Measurements from ENCODE around the gene SF3B5.
"Not testable (repeated sequence)": the region's sequence is repeated elsewhere in the genome, so short reads cannot be mapped to it uniquely, and the experiment has no call there.

The SF3B5 gene

DNA sequence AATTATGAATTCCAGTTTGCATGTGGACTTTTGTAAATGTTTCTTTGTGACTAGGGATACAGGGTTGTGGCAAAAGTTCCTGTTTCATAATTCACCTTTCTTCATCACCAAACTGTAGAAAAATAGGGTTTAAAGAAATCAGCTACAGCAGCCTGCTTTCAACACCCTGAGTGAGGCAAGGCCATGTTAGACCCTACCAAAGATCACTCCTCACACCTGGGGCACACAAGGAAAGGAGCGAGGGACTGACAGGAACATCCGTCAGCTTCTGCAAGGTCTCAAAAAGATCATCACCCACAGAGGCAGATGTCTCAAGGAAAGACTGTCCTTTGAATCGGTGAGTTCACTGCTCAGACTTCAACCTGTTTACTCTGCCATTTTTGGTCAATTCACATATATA lies 44.4 kb upstream of the SF3B5 start:
- Mint-ChIP-seq H3K4me3 (no peak overlapping the region), H3K9me3 (no peaks in the 10 kb centered on the region), H3K36me3 (ENCODE audit: low read depth) (no peaks in the 10 kb centered on the region), H3K27me3 (ENCODE audit: low read depth, poor library complexity) (peaks cover 12% of the 10 kb centered on the region), H3K27ac (no peak overlapping the region), H3K4me1 (no peaks in the 10 kb centered on the region)
- no peak for DNase-seq
- TF ChIP-seq, protein P1, sequence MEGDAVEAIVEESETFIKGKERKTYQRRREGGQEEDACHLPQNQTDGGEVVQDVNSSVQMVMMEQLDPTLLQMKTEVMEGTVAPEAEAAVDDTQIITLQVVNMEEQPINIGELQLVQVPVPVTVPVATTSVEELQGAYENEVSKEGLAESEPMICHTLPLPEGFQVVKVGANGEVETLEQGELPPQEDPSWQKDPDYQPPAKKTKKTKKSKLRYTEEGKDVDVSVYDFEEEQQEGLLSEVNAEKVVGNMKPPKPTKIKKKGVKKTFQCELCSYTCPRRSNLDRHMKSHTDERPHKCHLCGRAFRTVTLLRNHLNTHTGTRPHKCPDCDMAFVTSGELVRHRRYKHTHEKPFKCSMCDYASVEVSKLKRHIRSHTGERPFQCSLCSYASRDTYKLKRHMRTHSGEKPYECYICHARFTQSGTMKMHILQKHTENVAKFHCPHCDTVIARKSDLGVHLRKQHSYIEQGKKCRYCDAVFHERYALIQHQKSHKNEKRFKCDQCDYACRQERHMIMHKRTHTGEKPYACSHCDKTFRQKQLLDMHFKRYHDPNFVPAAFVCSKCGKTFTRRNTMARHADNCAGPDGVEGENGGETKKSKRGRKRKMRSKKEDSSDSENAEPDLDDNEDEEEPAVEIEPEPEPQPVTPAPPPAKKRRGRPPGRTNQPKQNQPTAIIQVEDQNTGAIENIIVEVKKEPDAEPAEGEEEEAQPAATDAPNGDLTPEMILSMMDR (IDR thresholded peaks at IDR 0.05) = no peak

DNA sequence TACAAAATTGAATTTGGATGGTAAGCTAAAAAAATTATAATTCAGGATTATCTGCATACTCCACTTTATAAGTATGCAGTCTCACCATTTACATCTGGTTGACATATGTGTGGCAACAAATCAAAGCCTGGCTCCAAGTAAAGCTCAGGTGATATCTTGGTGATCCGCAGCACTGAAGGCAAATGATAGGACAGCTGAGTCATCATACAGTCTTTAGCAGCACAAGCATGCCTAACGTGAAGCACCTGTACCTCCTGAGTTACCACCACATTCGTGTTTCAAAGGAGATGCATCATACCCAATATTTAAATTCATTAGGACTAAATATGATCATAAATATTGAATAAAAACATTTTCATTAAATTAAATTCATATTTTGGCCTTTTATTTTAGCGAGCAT lies 43.2 kb upstream of the SF3B5 start:
- Mint-ChIP-seq H3K4me1 (no peaks in the 10 kb centered on the region), H3K27me3 (ENCODE audit: low read depth, poor library complexity) (peaks cover 12% of the 10 kb centered on the region), H3K36me3 (ENCODE audit: low read depth) (no peaks in the 10 kb centered on the region), H3K9me3 (no peaks in the 10 kb centered on the region), H3K4me3 (no peak overlapping the region), H3K27ac (no peak overlapping the region)
- DNase-seq = no peak
- TF ChIP-seq, protein P1 (IDR thresholded peaks at IDR 0.05) = no peak

DNA sequence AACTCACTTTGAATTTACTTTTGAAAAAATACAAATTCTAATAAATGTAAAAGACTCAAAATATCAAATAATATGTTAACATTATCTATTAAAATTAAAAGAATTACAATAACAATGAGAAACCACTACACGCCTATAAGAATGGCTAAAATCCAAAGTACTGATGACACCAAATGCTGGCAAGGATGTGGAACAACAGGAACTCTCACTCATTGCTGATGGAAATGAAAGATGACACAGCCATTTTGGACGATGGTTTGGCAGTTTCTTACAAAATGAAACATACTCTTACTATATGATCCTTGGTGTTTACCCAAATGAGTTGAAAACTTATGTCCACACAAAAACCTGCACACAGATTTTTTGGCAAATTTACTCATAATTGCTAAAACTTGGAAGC lies 39.4 kb upstream of the SF3B5 start:
- H3K9me3 Mint-ChIP-seq = no peaks in the 10 kb centered on the region
- H3K36me3 Mint-ChIP-seq (ENCODE audit: low read depth) = no peaks in the 10 kb centered on the region
- no peak overlapping the region for H3K27ac Mint-ChIP-seq
- no peak overlapping the region for H3K4me3 Mint-ChIP-seq
- peaks cover 20% of the 10 kb centered on the region for H3K27me3 Mint-ChIP-seq (ENCODE audit: low read depth, poor library complexity)
- TF ChIP-seq, protein P1 (IDR thresholded peaks at IDR 0.05) = no peak
- no peak for DNase-seq
- no peaks in the 10 kb centered on the region for H3K4me1 Mint-ChIP-seq

DNA sequence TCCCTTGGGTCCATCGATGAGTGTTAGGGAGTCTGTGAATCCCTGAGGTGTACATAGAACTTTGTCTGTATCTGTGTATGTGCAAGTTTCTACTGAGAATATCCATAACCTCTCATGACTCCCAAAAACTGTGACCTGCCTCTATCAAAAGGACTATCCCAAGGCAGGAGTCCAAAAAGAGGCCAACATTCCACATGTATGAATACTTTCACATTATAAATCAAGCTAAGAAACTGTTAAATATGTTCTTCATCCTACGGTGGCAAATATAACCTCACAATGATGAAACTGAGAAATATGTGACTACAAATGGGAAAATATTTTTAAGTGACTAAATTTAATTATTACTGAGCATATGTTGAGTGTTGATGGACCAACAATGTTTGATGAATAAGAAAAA lies 38.8 kb upstream of the SF3B5 start:
- no peaks in the 10 kb centered on the region for H3K4me1 Mint-ChIP-seq
- no peak for DNase-seq
- H3K9me3 Mint-ChIP-seq = no peaks in the 10 kb centered on the region
- H3K36me3 Mint-ChIP-seq (ENCODE audit: low read depth) = no peaks in the 10 kb centered on the region
- TF ChIP-seq, protein P1 (IDR thresholded peaks at IDR 0.05) = no peak
- H3K27me3 Mint-ChIP-seq (ENCODE audit: low read depth, poor library complexity) = peaks cover 25% of the 10 kb centered on the region
- H3K27ac Mint-ChIP-seq = no peak overlapping the region
- H3K4me3 Mint-ChIP-seq = no peak overlapping the region

DNA sequence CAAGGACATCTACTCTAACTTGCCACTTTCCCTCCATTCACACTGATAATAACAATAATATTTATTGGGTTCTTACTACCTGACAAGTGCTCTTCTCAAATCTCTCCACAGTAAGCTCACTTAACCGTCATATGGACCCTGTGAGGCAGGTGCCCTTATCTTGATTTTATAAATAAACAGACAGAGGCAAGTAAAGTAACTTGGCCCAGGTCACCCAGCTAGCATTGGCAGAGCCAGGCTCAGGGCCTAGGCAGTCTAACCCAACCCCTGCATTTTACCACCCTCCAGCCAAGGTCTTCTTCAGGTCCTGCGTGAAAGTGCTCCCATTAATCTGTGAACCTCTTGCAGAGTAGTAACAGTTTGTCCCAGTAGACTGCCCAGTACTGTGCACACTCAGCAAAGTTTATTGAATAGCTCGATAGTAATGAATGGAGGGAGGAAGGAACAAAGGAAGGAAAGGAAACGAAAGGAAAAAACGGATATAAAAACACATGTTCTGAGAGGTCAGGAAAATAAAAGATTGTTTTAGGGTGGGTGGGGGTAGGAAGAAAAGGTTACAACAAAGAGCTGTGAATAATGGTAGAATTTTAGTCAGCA lies 38.0 kb upstream of the SF3B5 start:
- DNase-seq = no peak
- H3K4me3 Mint-ChIP-seq = no peak overlapping the region
- no peaks in the 10 kb centered on the region for H3K36me3 Mint-ChIP-seq (ENCODE audit: low read depth)
- no peaks in the 10 kb centered on the region for H3K4me1 Mint-ChIP-seq
- no peaks in the 10 kb centered on the region for H3K9me3 Mint-ChIP-seq
- H3K27ac Mint-ChIP-seq = no peak overlapping the region
- TF ChIP-seq, protein P1 (IDR thresholded peaks at IDR 0.05) = no peak
- H3K27me3 Mint-ChIP-seq (ENCODE audit: low read depth, poor library complexity) = peaks cover 25% of the 10 kb centered on the region

DNA sequence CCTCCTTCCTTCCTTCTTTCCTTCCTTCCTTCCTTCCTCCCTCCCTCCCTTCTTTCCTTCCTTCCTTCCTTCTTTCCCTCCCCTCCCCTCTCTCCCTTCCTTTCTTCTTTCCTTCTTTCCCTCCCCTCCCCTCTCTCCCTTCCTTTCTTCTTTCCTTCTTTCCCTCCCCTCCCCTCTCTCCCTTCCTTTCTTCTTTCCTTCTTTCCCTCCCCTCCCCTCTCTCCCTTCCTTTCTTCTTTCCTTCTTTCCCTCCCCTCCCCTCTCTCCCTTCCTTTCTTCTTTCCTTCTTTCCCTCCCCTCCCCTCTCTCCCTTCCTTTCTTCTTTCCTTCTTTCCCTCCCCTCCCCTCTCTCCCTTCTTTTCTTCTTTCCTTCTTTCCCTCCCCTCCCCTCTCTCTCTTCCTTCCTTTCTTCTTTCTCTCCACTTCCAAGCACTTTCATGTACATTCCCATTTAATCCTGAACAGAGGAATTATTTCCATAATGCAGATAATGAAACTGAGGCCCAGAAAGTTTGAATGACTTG lies 36.9 kb upstream of the SF3B5 start:
- not testable (repeated sequence) for H3K4me1 Mint-ChIP-seq, H3K4me3 Mint-ChIP-seq

More for the DNA sequence above, 36.9 kb upstream of the SF3B5 start:
- H3K27me3 Mint-ChIP-seq (ENCODE audit: low read depth, poor library complexity) = peaks cover 22% of the 10 kb centered on the region
- not testable (repeated sequence) for DNase-seq; H3K27ac Mint-ChIP-seq; H3K9me3 Mint-ChIP-seq; H3K36me3 Mint-ChIP-seq (ENCODE audit: low read depth)

Data from nephron progenitor cell (in vitro differentiated cells).